ENCODE measurements around the gene CDK9.

CDK9 gene

DNA sequence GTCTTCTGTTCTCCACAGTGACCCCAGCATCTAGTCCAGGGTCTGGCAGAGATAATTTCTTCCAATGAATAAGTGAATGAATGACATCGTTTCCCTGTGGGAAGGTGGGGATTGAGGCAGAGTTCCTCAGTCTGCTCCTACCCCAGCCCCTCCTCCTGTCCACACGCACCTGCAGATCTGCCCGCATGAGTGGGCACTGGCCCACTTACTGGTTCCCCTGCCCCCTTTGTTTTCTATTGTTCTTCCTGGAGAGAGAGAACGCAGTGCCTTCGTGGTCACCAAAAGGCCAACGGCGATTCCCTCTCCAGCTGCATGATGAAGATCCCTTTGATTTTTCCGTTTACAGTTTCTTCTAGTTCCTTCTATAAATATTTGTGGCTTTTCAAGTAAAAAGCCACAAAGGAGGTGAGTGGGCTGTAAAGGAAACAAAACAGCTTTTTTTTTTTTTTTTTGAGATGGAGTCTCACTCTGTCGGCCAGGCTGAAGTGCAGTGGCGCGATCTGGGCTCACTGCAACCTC is 11.1 kb downstream of the CDK9 start:
- Histone ChIP-seq H3K4ac (ENCODE audit: low read length) (no peak overlapping the region), H2AK5ac (ENCODE audit: low read depth, low read length) (no peak overlapping the region), H3K18ac (ENCODE audit: low read length) (peak overlapping the region; percentile 67), H3K9ac (ENCODE audit: low read depth, low read length, poor library complexity) (no peak overlapping the region), H3K14ac (ENCODE audit: low read length) (no peak overlapping the region), H2BK12ac (ENCODE audit: low read length) (no peak overlapping the region), H3K79me1 (ENCODE audit: low read depth, low read length) (no peaks in the 10 kb centered on the region), H3K4me3 (ENCODE audit: low read length in 2 of 2) (no peak overlapping the region), H3K23ac (ENCODE audit: low read depth, low read length, poor library complexity) (no peak overlapping the region), H3K36me3 (replicated peaks in 1 of 2; ENCODE audit: control insufficient read depth in 2 of 2, insufficient read depth in 2 of 2, low read length in 2 of 2) (peaks cover 2 to 20% of the 10 kb centered on the region in 2 donors), H3K27ac (replicated peaks; ENCODE audit: low read length) (no peak overlapping the region), H3K9me3 (replicated peaks in 1 of 2; ENCODE audit: control insufficient read depth in 2 of 2, insufficient read depth in 1 of 2, low read depth in 1 of 2, low read length in 2 of 2) (no peaks in the 10 kb centered on the region), H2BK120ac (ENCODE audit: low read depth, low read length) (no peak overlapping the region), H3K4me1 (ENCODE audit: control insufficient read depth in 2 of 2, insufficient read depth in 1 of 2, low read depth in 1 of 2, low read length in 2 of 2) (peaks cover under 1 to 3% of the 10 kb centered on the region in 2 donors), H3K27me3 (ENCODE audit: control insufficient read depth in 3 of 3, insufficient read depth in 3 of 3, low read depth in 1 of 3, low read length in 3 of 3) (no peaks in the 10 kb centered on the region), H3K4me2 (ENCODE audit: insufficient read depth, low read length, poor library complexity, severe bottlenecking) (no peak overlapping the region), H2BK5ac (ENCODE audit: low read length) (no peak overlapping the region), H4K8ac (ENCODE audit: low read depth, low read length) (no peak overlapping the region), H4K91ac (ENCODE audit: low read depth, low read length, poor library complexity) (no peak overlapping the region), H2BK15ac (ENCODE audit: low read length) (no peak overlapping the region), H2AFZ (ENCODE audit: low read length) (no peak overlapping the region)
- no CpG with 5 or more reads among the region's 11 CpGs for WGBS, 2 donors (ENCODE audit: extremely low coverage in 2 of 2, insufficient read length in 2 of 2, insufficient replicate concordance in 1 of 2)
- no peak for DNase-seq (ENCODE audit: low spot score)

DNA sequence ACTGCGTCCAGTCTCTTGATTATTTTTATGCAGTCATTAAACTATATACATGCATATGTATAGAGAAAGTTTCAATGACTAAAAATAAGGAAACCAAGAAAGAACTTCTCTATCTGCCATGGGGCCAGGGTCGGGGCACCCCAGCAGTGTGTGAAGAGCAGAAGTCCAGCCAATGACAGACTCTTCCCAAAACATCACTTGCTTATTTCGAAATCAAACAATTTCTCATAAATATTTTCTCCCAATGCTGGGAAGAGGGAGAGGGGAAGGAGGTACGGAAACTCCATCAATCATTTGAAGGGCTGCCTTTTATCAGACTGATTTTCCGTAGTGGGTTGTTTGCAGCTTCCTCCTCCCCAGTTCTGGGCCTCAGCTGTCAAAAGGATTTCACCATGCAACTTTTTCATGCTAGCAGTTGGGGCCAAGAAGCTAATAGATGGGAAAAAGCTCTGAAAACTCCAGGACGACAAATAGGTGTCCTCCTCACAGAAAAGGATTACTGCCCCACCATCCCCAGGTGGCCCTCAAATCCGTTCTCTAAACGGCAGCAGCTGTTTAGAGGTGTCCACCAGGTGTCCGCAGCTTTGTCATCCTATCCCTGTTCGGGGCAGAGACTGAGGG is 16.2 kb downstream of the CDK9 start:
- H3K27ac ChIP-seq (replicated peaks; ENCODE audit: low read length), result peak overlapping the region; percentile 13
- H2BK120ac ChIP-seq (ENCODE audit: low read depth, low read length), result no peak overlapping the region
- H3K9ac ChIP-seq (ENCODE audit: low read depth, low read length, poor library complexity), result peak overlapping the region; percentile 12
- peak overlapping the region; percentile 80 for H3K4me2 ChIP-seq (ENCODE audit: insufficient read depth, low read length, poor library complexity, severe bottlenecking)
- H3K4me3 ChIP-seq (ENCODE audit: low read length in 2 of 2), result peak overlapping the region; percentile 78 to 95
- no peak for DNase-seq (ENCODE audit: low spot score)
- no peak overlapping the region for H4K91ac ChIP-seq (ENCODE audit: low read depth, low read length, poor library complexity)
- H3K18ac ChIP-seq (ENCODE audit: low read length), result peak overlapping the region; percentile 97
- H3K4ac ChIP-seq (ENCODE audit: low read length), result no peak overlapping the region
- peaks cover 11 to 15% of the 10 kb centered on the region in 2 donors for H3K4me1 ChIP-seq (ENCODE audit: control insufficient read depth in 2 of 2, insufficient read depth in 1 of 2, low read depth in 1 of 2, low read length in 2 of 2)
- H3K23ac ChIP-seq (ENCODE audit: low read depth, low read length, poor library complexity), result peak overlapping the region; percentile 50
- no peak overlapping the region for H2AK5ac ChIP-seq (ENCODE audit: low read depth, low read length)
- peak overlapping the region; percentile 100 for H2AFZ ChIP-seq (ENCODE audit: low read length)
- WGBS, 2 donors (ENCODE audit: extremely low coverage in 2 of 2, insufficient read length in 2 of 2, insufficient replicate concordance in 1 of 2), result no CpG with 5 or more reads among the region's 10 CpGs
- no peak overlapping the region for H2BK15ac ChIP-seq (ENCODE audit: low read length)
- no peaks in the 10 kb centered on the region for H3K9me3 ChIP-seq (replicated peaks in 1 of 2; ENCODE audit: control insufficient read depth in 2 of 2, insufficient read depth in 1 of 2, low read depth in 1 of 2, low read length in 2 of 2)
- no peak overlapping the region for H4K8ac ChIP-seq (ENCODE audit: low read depth, low read length)
- peaks cover 10% of the 10 kb centered on the region for H3K79me1 ChIP-seq (ENCODE audit: low read depth, low read length)
- H3K36me3 ChIP-seq (replicated peaks in 1 of 2; ENCODE audit: control insufficient read depth in 2 of 2, insufficient read depth in 2 of 2, low read length in 2 of 2), result peaks cover 3 to 28% of the 10 kb centered on the region in 2 donors
- no peaks in the 10 kb centered on the region for H3K27me3 ChIP-seq (ENCODE audit: control insufficient read depth in 3 of 3, insufficient read depth in 3 of 3, low read depth in 1 of 3, low read length in 3 of 3)
- H3K14ac ChIP-seq (ENCODE audit: low read length), result no peak overlapping the region
- H2BK5ac ChIP-seq (ENCODE audit: low read length), result no peak overlapping the region
- no peak overlapping the region for H2BK12ac ChIP-seq (ENCODE audit: low read length)

DNA sequence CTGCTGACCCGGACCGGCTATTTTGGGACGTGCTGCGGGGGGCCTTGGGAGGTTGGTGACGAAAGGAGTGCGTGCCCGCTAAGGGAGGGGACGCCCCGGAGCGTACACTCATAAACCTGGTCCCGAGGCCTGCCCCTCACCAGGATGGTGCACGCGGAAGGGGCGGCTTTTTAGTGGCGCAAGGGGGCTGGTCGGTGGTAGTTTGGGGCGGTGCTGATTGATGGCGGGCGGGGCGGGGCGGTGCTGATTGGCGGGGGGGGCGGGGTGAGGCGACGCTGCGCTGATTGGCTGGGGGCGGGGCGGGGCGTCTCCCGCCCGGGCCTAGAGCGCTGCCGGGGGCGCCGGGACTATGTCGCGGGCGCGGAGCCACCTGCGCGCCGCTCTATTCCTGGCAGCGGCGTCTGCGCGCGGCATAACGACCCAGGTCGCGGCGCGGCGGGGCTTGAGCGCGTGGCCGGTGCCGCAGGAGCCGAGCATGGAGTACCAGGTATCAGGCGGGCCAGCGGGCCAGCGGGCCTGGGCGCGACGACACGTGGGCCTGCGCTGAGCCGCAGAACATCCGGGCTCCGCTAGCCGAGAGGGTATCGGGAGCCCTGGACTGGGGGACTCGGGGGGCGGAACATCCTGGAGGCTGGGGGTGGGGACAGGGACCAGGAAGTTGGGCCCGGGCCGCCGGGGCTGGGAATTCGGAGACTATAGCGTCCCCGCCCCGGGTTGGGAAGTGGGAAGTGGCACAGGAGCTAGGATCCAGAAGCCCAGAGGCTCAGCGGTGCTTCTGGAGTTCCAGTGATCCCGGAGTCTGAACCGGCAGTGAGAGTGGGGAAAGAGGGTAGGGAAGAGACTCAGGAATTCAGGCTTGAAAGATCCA is 17.0 kb downstream of the CDK9 start, which contains the start of gene FPGS:
Gene FPGS (plus strand): TSS at position 307 of the 868 bp plus-strand sequence. CDS start 43 bp downstream, at position 350.
- H3K14ac ChIP-seq (ENCODE audit: low read length), result no peak within 1 kb of the TSS
- peaks cover 10% of the 10 kb centered on the region for H3K79me1 ChIP-seq (ENCODE audit: low read depth, low read length)
- peak within 1 kb of the TSS; percentile 82 to 95 for H3K4me3 ChIP-seq (ENCODE audit: low read length in 2 of 2)
- H3K4ac ChIP-seq (ENCODE audit: low read length), result no peak within 1 kb of the TSS
- H2BK5ac ChIP-seq (ENCODE audit: low read length), result peak within 1 kb of the TSS; percentile 53
- peak within 1 kb of the TSS; percentile 85 for H3K27ac ChIP-seq (replicated peaks; ENCODE audit: low read length)
- peak within 1 kb of the TSS; percentile 80 for H3K4me2 ChIP-seq (ENCODE audit: insufficient read depth, low read length, poor library complexity, severe bottlenecking)
- peak within 1 kb of the TSS; percentile 70 for H4K8ac ChIP-seq (ENCODE audit: low read depth, low read length)
- no peaks in the 10 kb centered on the region for H3K27me3 ChIP-seq (ENCODE audit: control insufficient read depth in 3 of 3, insufficient read depth in 3 of 3, low read depth in 1 of 3, low read length in 3 of 3)
- peaks cover 8 to 36% of the 10 kb centered on the region in 2 donors for H3K36me3 ChIP-seq (replicated peaks in 1 of 2; ENCODE audit: control insufficient read depth in 2 of 2, insufficient read depth in 2 of 2, low read length in 2 of 2)
- peak within 1 kb of the TSS; percentile 95 for H4K91ac ChIP-seq (ENCODE audit: low read depth, low read length, poor library complexity)
- peak; percentile 82 for DNase-seq (ENCODE audit: low spot score)
- H3K9ac ChIP-seq (ENCODE audit: low read depth, low read length, poor library complexity), result peak within 1 kb of the TSS; percentile 97
- peaks cover 11 to 15% of the 10 kb centered on the region in 2 donors for H3K4me1 ChIP-seq (ENCODE audit: control insufficient read depth in 2 of 2, insufficient read depth in 1 of 2, low read depth in 1 of 2, low read length in 2 of 2)
- no peak within 1 kb of the TSS for H2AK5ac ChIP-seq (ENCODE audit: low read depth, low read length)
- H2BK12ac ChIP-seq (ENCODE audit: low read length), result peak within 1 kb of the TSS; percentile 41
- H3K18ac ChIP-seq (ENCODE audit: low read length), result peak within 1 kb of the TSS; percentile 100
- H2BK120ac ChIP-seq (ENCODE audit: low read depth, low read length), result peak within 1 kb of the TSS; percentile 81
- no peaks in the 10 kb centered on the region for H3K9me3 ChIP-seq (replicated peaks in 1 of 2; ENCODE audit: control insufficient read depth in 2 of 2, insufficient read depth in 1 of 2, low read depth in 1 of 2, low read length in 2 of 2)
- H2AFZ ChIP-seq (ENCODE audit: low read length), result peak within 1 kb of the TSS; percentile 100
- H2BK15ac ChIP-seq (ENCODE audit: low read length), result no peak within 1 kb of the TSS
- H3K23ac ChIP-seq (ENCODE audit: low read depth, low read length, poor library complexity), result peak within 1 kb of the TSS; percentile 97
- no CpG with 5 or more reads among the region's 83 CpGs for WGBS, 2 donors (ENCODE audit: extremely low coverage in 2 of 2, insufficient read length in 2 of 2, insufficient replicate concordance in 1 of 2)
